ENCODE measurements around the gene NR2C2AP.

NR2C2AP gene

DNA sequence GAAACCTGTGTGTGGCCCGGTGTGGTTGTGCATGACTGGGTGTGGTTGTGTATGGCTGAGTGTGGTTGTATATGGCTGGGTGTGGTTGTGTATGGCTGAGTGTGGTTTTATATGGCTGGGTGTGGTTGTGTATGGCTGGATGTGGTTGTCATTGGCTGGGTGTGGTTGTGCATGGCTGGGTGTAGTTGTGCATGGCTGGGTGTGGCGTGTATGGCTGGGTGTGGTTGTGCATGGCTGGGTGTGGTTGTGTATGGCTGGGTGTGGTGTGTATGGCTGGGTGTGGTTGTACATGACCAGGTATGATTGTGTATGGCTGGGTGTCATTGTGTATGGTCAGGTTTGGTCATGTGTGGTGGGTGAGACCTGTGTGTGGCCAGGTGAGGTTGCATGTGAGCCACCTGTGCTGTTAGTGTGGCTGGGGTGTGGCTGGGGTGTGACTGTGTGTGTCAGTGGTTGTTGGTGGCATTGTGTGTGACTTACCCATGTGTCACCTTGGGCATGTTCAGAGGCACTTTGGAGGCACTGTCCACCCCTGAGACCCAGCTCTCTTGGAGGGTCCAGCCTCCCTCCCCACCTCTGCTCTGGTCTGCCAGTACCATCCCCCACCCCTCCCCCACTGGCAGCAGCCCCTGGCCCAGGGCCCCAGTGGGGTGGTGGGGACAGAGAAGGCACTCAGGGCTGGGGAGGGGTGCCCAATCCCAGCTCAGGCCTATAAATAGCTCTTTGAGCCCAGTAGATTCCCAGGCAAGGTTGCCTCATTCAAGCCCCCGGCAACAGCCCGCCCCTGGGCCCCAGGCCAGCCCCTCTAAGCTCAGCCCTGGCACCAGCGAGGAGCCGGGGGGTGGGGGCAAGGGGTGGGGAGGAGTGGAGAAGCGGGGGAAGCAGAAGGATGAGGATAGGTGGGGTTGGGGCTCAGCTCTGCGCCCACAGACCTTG, 4.7 kb upstream of the NR2C2AP start:
- Mint-ChIP-seq H3K36me3 (ENCODE audit: low read depth) (peaks cover 13% of the 10 kb centered on the region), H3K9me3 (peaks cover 13% of the 10 kb centered on the region), H3K4me3 (peak overlapping the region; percentile 15), H3K4me1 (ENCODE audit: low read depth) (peaks cover 18% of the 10 kb centered on the region), H3K27me3 (ENCODE audit: low read depth) (peaks cover 14% of the 10 kb centered on the region), H3K27ac (peak overlapping the region; percentile 60)

DNA sequence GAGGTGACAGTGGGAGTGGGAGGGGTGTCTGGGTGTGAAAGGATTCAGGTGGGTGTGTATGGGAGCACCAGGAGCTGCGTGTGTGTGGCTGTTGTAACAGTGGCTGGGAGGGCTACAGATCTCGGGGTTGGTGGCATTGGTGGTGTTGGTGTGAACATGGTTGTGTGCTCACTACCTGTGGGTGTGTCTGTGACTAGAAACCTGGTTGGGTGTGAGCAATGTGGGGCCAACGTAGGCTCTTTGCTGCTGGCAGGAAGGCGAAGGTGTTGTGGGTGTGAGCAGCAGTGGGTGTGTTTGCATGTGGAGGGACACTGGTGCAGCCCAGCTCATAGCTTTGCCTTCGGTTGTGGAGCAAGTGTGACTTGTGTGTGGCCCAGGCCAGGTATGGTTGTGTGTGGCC, 3.7 kb upstream of the NR2C2AP start:
- Mint-ChIP-seq H3K4me3 (no peak overlapping the region), H3K9me3 (peaks cover 13% of the 10 kb centered on the region), H3K4me1 (ENCODE audit: low read depth) (peaks cover 26% of the 10 kb centered on the region), H3K27ac (peak overlapping the region; percentile 60), H3K27me3 (ENCODE audit: low read depth) (peaks cover 12% of the 10 kb centered on the region), H3K36me3 (ENCODE audit: low read depth) (peaks cover 13% of the 10 kb centered on the region)

DNA sequence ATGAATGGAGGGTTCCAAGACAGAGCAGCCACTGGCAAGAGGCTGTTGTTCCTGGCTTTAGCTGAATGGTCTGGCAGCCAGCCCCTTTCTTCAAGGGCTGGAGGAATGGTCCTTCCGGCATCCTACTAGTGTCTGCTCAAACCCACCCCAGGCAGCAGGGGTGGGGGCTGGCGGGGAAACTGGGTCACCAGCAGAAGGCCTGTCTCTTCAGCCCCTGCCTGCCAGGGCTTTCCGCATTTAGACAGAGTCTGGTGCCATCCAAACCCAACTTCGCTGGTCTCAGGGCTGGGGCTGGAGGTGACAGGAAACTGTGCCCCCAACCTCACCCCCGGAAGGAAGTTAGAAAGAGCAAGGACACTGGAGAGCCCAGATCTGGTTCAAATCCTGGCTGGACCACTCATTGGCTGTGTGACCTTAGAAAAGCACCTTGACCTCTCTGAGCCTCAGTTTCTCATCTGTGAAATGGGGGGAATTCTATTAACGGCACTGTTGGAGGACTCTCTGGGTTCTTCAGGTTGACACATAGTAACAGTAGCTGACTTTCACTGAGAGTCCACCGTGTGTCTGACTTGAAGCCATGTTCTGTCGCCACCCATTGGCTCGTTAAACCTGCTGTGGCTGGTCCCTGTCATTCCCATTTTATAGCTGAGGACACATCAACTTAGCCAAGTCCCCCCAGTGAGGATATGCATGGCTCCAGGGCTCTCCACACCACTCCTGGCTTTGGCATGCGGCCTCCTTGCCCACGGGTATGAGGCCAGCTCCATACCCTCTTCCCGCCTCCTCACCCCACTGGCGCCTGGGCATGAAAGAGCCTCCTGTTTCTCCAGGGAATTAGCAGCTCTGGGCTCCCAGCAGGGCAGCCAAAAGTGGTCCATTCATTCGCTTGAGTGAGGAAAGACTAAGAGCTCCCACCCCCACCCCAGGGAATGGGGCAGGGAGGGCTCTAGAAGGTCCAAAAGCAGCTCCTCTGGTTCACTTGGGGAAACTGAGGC, 2.5 kb upstream of the NR2C2AP start:
- Mint-ChIP-seq H3K27ac (no peak overlapping the region), H3K4me1 (ENCODE audit: low read depth) (peaks cover 26% of the 10 kb centered on the region), H3K27me3 (ENCODE audit: low read depth) (peaks cover 4% of the 10 kb centered on the region), H3K36me3 (ENCODE audit: low read depth) (peaks cover 13% of the 10 kb centered on the region), H3K4me3 (no peak overlapping the region), H3K9me3 (peaks cover 13% of the 10 kb centered on the region)

DNA sequence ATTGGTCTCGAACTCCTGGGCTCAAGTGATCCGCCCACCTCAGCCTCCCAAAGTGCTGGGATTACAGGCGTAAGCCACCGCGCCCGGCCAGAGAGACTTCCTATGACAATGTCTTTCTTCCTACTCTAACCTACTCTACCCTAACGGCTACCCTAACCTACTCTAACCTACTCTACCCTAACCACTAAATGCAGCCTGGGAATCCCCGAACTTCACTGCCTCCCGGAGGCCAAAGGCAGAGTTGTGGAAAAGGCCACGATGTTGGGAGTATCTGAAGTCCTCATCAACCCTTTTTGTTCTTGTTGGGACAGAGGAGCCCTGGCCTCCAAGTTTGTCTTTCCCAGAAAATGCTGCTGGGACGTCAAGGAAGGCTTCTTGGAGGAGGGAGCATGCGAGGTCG, 967 bp upstream of the NR2C2AP start:
- Mint-ChIP-seq H3K9me3 (peaks cover 13% of the 10 kb centered on the region), H3K27ac (peak overlapping the region; percentile 49), H3K4me3 (peak overlapping the region; percentile 66), H3K4me1 (ENCODE audit: low read depth) (peaks cover 22% of the 10 kb centered on the region), H3K36me3 (ENCODE audit: low read depth) (peaks cover 15% of the 10 kb centered on the region), H3K27me3 (ENCODE audit: low read depth) (no peaks in the 10 kb centered on the region)

DNA sequence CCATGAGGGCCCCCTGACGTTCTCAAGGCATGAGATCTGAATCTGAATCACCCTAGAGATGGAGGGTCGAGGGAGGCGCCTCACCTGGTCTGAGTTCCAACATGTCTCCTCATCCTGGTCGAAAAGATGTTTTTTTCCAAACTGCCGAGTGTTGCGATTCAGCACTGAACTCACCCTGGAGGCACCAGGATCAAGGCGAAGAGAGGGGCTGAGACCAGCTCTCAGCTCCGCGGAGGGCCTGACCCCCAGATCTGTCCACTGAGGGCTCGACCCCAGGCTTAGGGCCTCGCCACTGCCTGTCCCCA, 555 bp downstream of the NR2C2AP start:
- Mint-ChIP-seq H3K36me3 (ENCODE audit: low read depth) (peaks cover 19% of the 10 kb centered on the region), H3K4me3 (peak overlapping the region; percentile 89), H3K27me3 (ENCODE audit: low read depth) (no peaks in the 10 kb centered on the region), H3K27ac (peak overlapping the region; percentile 83), H3K9me3 (peaks cover 10% of the 10 kb centered on the region), H3K4me1 (ENCODE audit: low read depth) (peaks cover 20% of the 10 kb centered on the region)

DNA sequence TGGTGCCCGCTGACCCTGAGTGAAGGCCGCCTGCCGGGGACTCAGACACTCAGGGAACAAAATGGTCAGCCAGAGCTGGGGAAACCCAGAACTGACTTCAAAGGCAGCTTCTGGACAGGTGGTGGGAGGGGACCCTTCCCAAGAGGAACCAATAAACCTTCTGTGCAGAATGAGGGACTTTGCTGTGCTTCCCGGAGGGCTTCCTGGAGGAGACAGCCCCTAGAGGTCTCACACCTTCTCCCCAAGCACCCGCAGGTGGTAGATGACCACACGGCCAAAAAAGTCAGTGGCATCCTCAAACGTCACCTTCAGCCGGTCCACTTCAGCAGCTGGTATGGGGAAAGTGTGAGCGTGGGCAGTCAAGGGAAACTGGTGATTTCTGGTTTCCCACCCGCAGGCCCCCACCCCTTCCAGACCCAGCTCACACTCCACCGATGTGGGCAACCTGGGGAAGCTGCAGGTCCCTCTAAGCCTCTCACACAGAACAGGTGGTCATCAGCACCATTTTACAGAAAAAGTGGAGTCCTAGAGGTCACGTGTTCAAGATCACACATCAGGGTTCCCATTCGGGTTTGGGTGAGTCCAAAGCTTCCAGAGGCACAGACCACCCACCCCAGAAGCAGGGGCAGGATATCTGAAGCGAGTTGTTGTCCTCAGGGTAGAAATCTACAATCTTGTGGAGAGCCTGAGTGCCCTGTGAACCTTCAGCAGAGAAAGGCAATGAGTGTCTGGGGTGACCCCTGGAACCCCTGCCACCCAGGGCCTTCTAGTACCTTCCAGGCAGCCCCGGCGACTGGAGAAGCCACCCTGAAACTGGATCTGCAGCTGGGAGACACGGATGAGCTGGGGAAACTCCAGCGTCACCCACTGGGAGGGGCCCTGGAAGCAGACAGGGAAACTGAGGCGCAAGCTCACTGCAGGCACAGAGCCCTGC, 1.2 kb downstream of the NR2C2AP start:
- H3K27ac Mint-ChIP-seq, result peak overlapping the region; percentile 83
- peak overlapping the region; percentile 89 for H3K4me3 Mint-ChIP-seq

DNA sequence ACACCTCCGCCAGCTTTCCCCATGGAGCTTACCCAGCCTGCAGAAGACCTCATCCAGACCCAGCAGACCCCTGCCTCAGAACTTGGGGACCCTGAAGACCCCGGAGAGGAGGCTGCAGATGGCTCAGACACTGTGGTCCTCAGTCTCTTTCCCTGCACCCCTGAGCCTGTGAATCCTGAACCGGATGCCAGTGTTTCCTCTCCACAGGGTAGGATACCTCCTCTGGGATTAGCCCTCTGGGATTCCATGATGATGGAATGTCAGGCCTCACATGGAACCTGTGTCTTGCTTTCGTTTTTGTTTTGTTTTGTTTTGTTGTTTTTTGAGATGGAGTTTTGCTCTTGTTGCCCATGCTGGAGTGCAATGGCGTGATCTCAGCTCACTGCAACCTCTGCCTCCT, 9.3 kb downstream of the NR2C2AP start:
- Mint-ChIP-seq H3K36me3 (ENCODE audit: low read depth) (peaks cover 17% of the 10 kb centered on the region), H3K27me3 (ENCODE audit: low read depth) (no peaks in the 10 kb centered on the region), H3K27ac (peak overlapping the region; percentile 58), H3K4me1 (ENCODE audit: low read depth) (peaks cover 26% of the 10 kb centered on the region), H3K9me3 (no peaks in the 10 kb centered on the region), H3K4me3 (peak overlapping the region; percentile 99)

More for the DNA sequence above, 1.2 kb downstream of the NR2C2AP start:
- H3K4me1 Mint-ChIP-seq (ENCODE audit: low read depth), result peaks cover 13% of the 10 kb centered on the region
- H3K36me3 Mint-ChIP-seq (ENCODE audit: low read depth), result peaks cover 13% of the 10 kb centered on the region
- H3K27me3 Mint-ChIP-seq (ENCODE audit: low read depth), result no peaks in the 10 kb centered on the region
- H3K9me3 Mint-ChIP-seq, result peaks cover 3% of the 10 kb centered on the region

DNA sequence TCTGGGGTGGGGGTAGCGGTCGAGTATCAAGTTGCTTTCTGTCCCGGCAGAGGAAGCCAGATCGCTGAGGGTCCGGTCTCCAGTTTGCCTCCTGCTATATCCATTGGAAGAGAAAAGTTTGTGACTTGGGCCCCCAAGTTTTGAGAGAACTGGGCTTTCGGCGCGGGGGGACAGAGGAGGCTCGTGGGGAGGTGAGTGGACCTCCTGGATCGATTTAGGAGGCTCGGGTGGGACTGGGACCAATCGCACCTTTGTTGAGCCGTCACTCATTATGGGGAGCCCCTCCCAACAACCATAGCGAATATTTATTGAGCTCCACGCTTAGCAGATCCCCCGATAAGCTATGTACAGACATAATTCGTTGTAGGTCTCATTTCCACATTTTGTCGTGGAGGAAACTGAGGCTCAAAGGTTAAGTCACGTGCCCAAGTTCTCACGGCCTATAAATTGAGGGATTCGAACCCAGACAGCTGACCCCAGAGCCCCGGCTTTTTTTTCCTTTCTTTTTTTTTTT, 10.2 kb downstream of the NR2C2AP start:
- H3K4me3 Mint-ChIP-seq, result peak overlapping the region; percentile 99
- H3K27ac Mint-ChIP-seq, result peak overlapping the region; percentile 99
- no peaks in the 10 kb centered on the region for H3K9me3 Mint-ChIP-seq
- H3K36me3 Mint-ChIP-seq (ENCODE audit: low read depth), result peaks cover 12% of the 10 kb centered on the region
- peaks cover 26% of the 10 kb centered on the region for H3K4me1 Mint-ChIP-seq (ENCODE audit: low read depth)
- no peaks in the 10 kb centered on the region for H3K27me3 Mint-ChIP-seq (ENCODE audit: low read depth)

DNA sequence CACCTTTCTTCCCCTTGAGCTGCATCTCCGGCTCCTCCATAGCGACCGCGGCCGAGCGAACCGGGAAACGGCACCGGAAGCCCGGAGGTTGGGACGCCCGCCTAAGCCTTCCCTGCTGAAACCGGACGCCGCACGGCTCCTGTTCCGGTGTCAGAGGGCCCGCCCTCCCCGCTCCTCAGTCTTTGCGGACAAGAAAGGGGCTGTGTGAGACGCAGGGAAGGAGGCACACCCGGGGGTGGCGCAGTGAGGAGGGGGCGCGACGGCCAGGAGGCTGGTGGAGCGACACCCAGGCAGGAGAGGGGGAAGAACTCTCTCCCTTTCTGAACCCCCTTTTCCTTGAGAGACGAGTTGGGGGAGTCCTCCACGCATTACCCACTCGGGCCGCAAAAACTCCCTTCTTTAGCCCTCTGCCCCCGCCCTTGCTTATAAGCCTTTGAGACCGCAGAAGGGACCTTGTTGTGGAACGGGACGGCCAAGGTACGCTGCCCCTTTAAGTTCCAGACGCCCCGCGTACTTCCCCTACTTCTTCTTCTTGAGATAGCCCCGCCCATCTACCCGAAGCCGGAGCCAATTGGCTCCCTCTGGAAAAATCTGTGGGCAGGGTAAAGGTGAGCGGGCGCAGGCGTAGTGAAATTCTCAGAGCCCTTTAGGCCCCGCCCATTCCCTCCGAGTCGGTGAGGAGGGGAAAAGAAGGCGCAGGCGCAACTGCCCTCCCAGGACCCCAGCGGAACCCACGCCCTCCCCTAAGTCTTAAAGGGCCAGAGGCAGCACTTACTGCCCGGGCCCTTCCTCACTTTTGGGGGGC, 10.9 kb downstream of the NR2C2AP start, which contains the start of the genes BORCS8 and RFXANK:
Gene BORCS8, minus strand, starts transcription at position 75 of the 805 bp plus-strand sequence. Its CDS starts 35 bp downstream, at position 40.
Gene RFXANK, plus strand, starts transcription at position 181 of the 805 bp plus-strand sequence. CDS start 1,689 bp downstream, outside the sequence.
- Mint-ChIP-seq H3K36me3 (ENCODE audit: low read depth) (peaks cover 11% of the 10 kb centered on the region), H3K27ac (peak within 1 kb of the TSS; percentile 99), H3K4me1 (ENCODE audit: low read depth) (peaks cover 26% of the 10 kb centered on the region), H3K27me3 (ENCODE audit: low read depth) (no peaks in the 10 kb centered on the region), H3K9me3 (no peaks in the 10 kb centered on the region), H3K4me3 (peak within 1 kb of the TSS; percentile 99)

DNA sequence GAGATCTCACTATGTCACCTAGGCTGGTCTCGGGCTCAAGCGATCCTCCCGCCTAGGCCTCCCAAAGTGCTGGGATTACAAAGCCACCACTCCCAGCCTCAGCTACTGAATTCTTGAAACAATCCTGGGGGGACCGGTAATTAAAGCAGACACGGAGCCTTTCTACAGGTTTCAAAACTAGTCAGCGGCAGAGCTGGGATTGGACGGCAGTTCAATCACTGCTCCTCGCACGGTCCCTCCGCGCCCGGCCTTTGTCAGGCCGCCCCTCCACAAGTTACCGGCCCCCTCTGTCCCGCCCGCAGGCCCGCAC, 11.5 kb downstream of the NR2C2AP start:
- Mint-ChIP-seq H3K27me3 (ENCODE audit: low read depth) (no peaks in the 10 kb centered on the region), H3K27ac (peak overlapping the region; percentile 99), H3K9me3 (no peaks in the 10 kb centered on the region), H3K36me3 (ENCODE audit: low read depth) (peaks cover 15% of the 10 kb centered on the region), H3K4me1 (ENCODE audit: low read depth) (peaks cover 26% of the 10 kb centered on the region), H3K4me3 (peak overlapping the region; percentile 99)

DNA sequence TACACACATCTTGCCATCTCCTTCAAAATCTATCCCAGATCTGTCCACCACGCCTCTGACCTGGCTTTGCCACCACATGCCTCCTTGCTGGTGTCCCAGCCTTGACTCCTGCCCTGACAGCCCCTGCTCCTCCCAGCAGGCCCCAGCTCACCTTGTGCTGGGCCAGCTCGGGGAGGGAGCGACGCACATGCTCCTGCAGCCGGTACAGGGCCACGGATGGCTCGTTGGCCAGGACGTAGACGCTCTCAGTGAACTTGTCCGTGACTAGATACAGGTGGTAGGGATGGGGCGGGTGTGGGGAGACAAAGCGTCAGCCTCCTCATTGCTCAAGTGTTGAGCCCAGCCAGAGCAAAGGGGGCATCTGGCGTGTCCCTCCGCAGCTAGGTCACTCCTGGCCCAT, 16.5 kb downstream of the NR2C2AP start:
- no peak overlapping the region for H3K4me3 Mint-ChIP-seq
- H3K4me1 Mint-ChIP-seq (ENCODE audit: low read depth), result peaks cover 15% of the 10 kb centered on the region
- H3K27ac Mint-ChIP-seq, result no peak overlapping the region
- H3K27me3 Mint-ChIP-seq (ENCODE audit: low read depth), result no peaks in the 10 kb centered on the region
- H3K36me3 Mint-ChIP-seq (ENCODE audit: low read depth), result peaks cover 25% of the 10 kb centered on the region
- no peaks in the 10 kb centered on the region for H3K9me3 Mint-ChIP-seq

DNA sequence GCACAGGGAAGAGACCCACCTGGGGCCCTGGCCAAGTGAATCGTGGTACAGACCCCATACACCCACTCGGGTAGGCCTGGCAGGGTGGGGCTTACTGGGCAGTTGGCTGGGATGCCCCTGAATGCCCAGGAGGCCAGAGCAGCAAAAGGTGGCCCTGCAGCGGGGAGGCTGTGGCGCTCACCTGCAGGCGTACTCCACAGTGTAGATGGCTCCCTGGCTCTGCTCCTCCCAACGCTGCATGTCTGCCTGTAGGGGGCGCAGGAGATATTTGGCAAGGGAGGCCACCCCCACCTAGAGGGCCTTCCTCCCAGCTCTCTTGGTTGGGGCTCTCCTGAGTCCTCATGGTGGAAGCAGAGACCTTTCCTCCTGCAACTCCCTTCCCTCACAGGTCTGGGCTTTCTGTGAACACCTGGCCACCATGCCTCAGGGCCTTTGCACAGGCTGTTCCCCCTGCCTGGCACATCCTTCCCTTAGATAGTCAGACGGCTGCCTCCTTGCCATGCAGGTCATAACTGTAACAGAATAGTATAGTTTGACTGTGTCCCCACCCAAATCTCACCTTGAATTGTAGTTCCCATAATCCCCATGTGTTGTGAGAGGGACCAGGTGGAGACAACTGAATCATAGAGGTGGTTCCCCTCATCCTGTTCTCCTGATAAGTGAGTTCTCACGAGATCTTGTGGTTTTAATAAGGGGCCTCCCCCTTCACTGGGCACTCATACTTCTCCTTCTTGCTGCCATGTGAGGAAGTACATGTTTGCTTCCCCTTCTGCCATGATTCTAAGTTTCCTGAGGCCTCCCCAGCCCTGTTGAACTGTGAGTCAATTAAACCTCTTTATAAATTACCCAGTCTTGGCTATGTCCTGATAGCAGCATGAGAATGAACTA, 17.1 kb downstream of the NR2C2AP start:
- no peak overlapping the region for H3K4me3 Mint-ChIP-seq
- H3K36me3 Mint-ChIP-seq (ENCODE audit: low read depth), result peaks cover 28% of the 10 kb centered on the region
- no peak overlapping the region for H3K27ac Mint-ChIP-seq
- H3K4me1 Mint-ChIP-seq (ENCODE audit: low read depth), result peaks cover 10% of the 10 kb centered on the region
- H3K9me3 Mint-ChIP-seq, result no peaks in the 10 kb centered on the region
- H3K27me3 Mint-ChIP-seq (ENCODE audit: low read depth), result no peaks in the 10 kb centered on the region

All from T-helper 1 cell treated with Interleukin-12 subunit alpha and Interleukin-12 subunit beta and Interleukin-4 antibody, amounts not matched to agents 30 μg/mL and 1 μg/mL, for 36 hours (primary cell).